ENCODE data around the gene MMP11.

Gene MMP11

GRCh38 chr22:23790819-23791737 is 18.4 kb downstream of the MMP11 start:
- ChIA-PET CTCF (no interaction called here), POLR2A (ENCODE audit: low non-redundant PET) (no interaction called here)
- no peak for TF ChIP-seq CTCF (conservative IDR thresholded peaks at IDR 0.05; ENCODE audit: low read depth)
- H3K27ac ChIP-seq: no peak overlapping the region
- no peak for DNase-seq (ENCODE audit: low spot score)

GRCh38 chr22:23791738-23792645 is 19.3 kb downstream of the MMP11 start:
- TF ChIP-seq CTCF (conservative IDR thresholded peaks at IDR 0.05; ENCODE audit: low read depth): no peak

DNA sequence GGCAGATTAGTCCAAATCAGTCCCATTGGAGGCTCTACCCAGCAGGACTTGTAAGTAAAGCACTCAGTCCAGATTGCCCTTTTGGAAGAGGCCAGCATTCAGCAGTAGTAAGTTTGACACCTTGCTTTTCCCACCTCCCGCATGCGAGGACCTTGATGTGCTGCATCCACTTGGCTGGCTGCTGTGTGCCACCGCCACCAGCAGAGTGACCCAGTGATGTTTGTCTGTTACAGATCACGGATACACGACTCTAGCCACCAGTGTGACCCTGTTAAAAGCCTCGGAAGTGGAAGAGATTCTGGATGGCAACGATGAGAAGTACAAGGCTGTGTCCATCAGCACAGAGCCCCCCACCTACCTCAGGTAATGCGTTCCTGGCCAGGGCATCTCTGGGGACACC is 20.7 kb downstream of the MMP11 start:
- DNase-seq (ENCODE audit: low spot score): no peak
- CTCF ChIA-PET: no interaction called here
- no peak overlapping the region for H3K27ac ChIP-seq

More at GRCh38 chr22:23791738-23792645, 19.3 kb downstream of the MMP11 start:
- POLR2A ChIA-PET (ENCODE audit: low non-redundant PET): no interaction called here
- CTCF ChIA-PET: interaction anchor here (0.6 kb wide), 1 partner anchor 22 kb away, joined by 4 read pairs; no protein-coding TSS in a partner anchor
- H3K27ac ChIP-seq: no peak overlapping the region; the same call in 1 of the 2 replicates
- no peak for DNase-seq (ENCODE audit: low spot score)

DNA sequence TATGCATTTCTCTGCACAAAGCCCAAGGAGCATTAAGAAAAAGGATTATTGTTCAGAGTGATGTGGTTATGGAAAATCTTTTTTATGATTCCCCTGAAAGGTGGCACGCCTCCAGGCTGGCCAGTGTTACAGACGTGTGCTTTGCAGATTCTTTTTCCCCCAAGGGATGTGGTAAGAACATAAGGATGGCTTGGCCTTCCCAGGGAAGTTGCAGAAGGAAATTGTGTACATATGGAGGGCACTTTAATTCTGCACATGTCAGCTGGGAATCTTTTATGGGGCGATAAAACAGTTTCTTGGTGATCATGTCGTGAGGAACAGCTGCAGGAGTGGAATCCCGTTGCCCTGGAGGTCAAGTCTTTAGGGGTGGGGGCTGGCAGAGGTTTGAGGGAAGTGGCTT is 23.8 kb downstream of the MMP11 start:
- ChIA-PET CTCF (no interaction called here), POLR2A (ENCODE audit: low non-redundant PET) (no interaction called here)
- no peak overlapping the region for H3K27ac ChIP-seq
- no peak for TF ChIP-seq CTCF (conservative IDR thresholded peaks at IDR 0.05; ENCODE audit: low read depth)
- no peak for DNase-seq (ENCODE audit: low spot score)

More for the DNA sequence above, 20.7 kb downstream of the MMP11 start:
- no peak for TF ChIP-seq CTCF (conservative IDR thresholded peaks at IDR 0.05; ENCODE audit: low read depth)
- POLR2A ChIA-PET (ENCODE audit: low non-redundant PET): interaction anchor here (0.7 kb wide), 1 partner anchor 36 kb away, joined by 5 read pairs; no protein-coding TSS in a partner anchor

GRCh38 chr22:23800297-23801237 is 27.9 kb downstream of the MMP11 start:
- CTCF ChIA-PET: no interaction called here
- POLR2A ChIA-PET (ENCODE audit: low non-redundant PET): no interaction called here
- DNase-seq (ENCODE audit: low spot score): no peak
- H3K27ac ChIP-seq: no peak overlapping the region
- no peak for TF ChIP-seq CTCF (conservative IDR thresholded peaks at IDR 0.05; ENCODE audit: low read depth)
